Colon (tissue), 2 donors: Measurements from ENCODE around the gene BANP.
"Not testable (repeated sequence)": the region's sequence is repeated elsewhere in the genome, so short reads cannot be mapped to it uniquely, and the experiment has no call there.

Experiments used
- FAIRE-seq: peaks from 2 replicates; lab custom pipeline; 2012; peaks lifted over from hg19 to GRCh38; lab: Jason Lieb, UNC
- donor health status: control.
- donor health status: control.

Gene BANP

GRCh38 chr16:88016386-88016785 is 65.2 kb downstream of the BANP start:
- not testable (repeated sequence) for FAIRE-seq

- no peak for FAIRE-seq
Observed at GRCh38 chr16:88016964-88017363, 65.7 kb downstream of the BANP start.

- no peak for FAIRE-seq
Observed at GRCh38 chr16:88017587-88018101, 66.4 kb downstream of the BANP start.

GRCh38 chr16:88018382-88018781 is 67.1 kb downstream of the BANP start:
- not testable (repeated sequence) for FAIRE-seq

GRCh38 chr16:88019041-88019820 is 68.0 kb downstream of the BANP start:
- FAIRE-seq = not testable (repeated sequence)

GRCh38 chr16:88019821-88020515 is 68.7 kb downstream of the BANP start:
- FAIRE-seq = no peak

GRCh38 chr16:88020516-88020885 is 69.3 kb downstream of the BANP start:
- FAIRE-seq = no peak

GRCh38 chr16:88021041-88021970 is 70.1 kb downstream of the BANP start:
- not testable (repeated sequence) for FAIRE-seq

- FAIRE-seq = no peak
Observed at GRCh38 chr16:88022076-88023042, 71.1 kb downstream of the BANP start.

- FAIRE-seq = no peak
Observed at GRCh38 chr16:88023366-88023765, 72.1 kb downstream of the BANP start.

- no peak for FAIRE-seq
Observed at GRCh38 chr16:88023786-88024185, 72.6 kb downstream of the BANP start.

GRCh38 chr16:88024491-88025085 is 73.4 kb downstream of the BANP start:
- FAIRE-seq = not testable (repeated sequence)

- FAIRE-seq = not testable (repeated sequence)
Observed at GRCh38 chr16:88025086-88025492, 73.9 kb downstream of the BANP start.

GRCh38 chr16:88025828-88026555 is 74.8 kb downstream of the BANP start:
- not testable (repeated sequence) for FAIRE-seq

- FAIRE-seq = no peak
Observed at GRCh38 chr16:88026964-88027938, 76.0 kb downstream of the BANP start.

- FAIRE-seq = not testable (repeated sequence)
Observed at GRCh38 chr16:88028177-88028930, 77.1 kb downstream of the BANP start.

GRCh38 chr16:88030498-88030897 is 79.3 kb downstream of the BANP start:
- no peak for FAIRE-seq

- not testable (repeated sequence) for FAIRE-seq
Observed at GRCh38 chr16:88030961-88031360, 79.7 kb downstream of the BANP start.
